ACHN (cell line): ENCODE measurements around the gene ANKS1B.
"Not testable (repeated sequence)": the region's sequence is repeated elsewhere in the genome, so short reads cannot be mapped to it uniquely, and the experiment has no call there.

Experiments used
- DNase-seq: peaks from one replicate; pipeline ENCODE4 v3.0.0-alpha.2; 2015
- in situ Hi-C: cut with HindIII; loops from 2 replicates; pipeline ENCODE4 v1.10.0; 2017; ENCODE audit warnings: low sequenced_read_pairs, low pct_ligation_motif_present, low pct_unique_long_range_greater_than_20kb

Gene ANKS1B

GRCh38 chr12:98799146-98799810 lies 1185.5 kb downstream of the ANKS1B start:
- DNase-seq, result no peak

GRCh38 chr12:98797200-98797599 lies 1187.5 kb downstream of the ANKS1B start:
- in situ Hi-C loops, result no loop called here
- no peak for DNase-seq

More at GRCh38 chr12:98799146-98799810, 1185.5 kb downstream of the ANKS1B start:
- in situ Hi-C loops, result no loop called here

GRCh38 chr12:98796745-98797144 lies 1188.0 kb downstream of the ANKS1B start:
- no peak for DNase-seq
- in situ Hi-C loops, result no loop called here

GRCh38 chr12:98793121-98793520 lies 1191.6 kb downstream of the ANKS1B start:
- in situ Hi-C loops, result no loop called here
- no peak for DNase-seq

- no peak for DNase-seq
- in situ Hi-C loops, result no loop called here
Observed at GRCh38 chr12:98791406-98791805, 1193.3 kb downstream of the ANKS1B start.

- in situ Hi-C loops, result no loop called here
- no peak for DNase-seq
Observed at GRCh38 chr12:98788396-98788795, 1196.3 kb downstream of the ANKS1B start.

- no peak for DNase-seq
- in situ Hi-C loops, result no loop called here
Observed at GRCh38 chr12:98786653-98787052, 1198.1 kb downstream of the ANKS1B start.

- in situ Hi-C loops, result no loop called here
- DNase-seq, result no peak
Observed at GRCh38 chr12:98783420-98783819, 1201.3 kb downstream of the ANKS1B start.

GRCh38 chr12:98780261-98780660 lies 1204.5 kb downstream of the ANKS1B start:
- no peak for DNase-seq
- in situ Hi-C loops, result no loop called here

- in situ Hi-C loops, result no loop called here
- no peak for DNase-seq
Observed at GRCh38 chr12:98772818-98773217, 1211.9 kb downstream of the ANKS1B start.

- in situ Hi-C loops, result no loop called here
- DNase-seq, result no peak
Observed at GRCh38 chr12:98771811-98772752, 1212.7 kb downstream of the ANKS1B start.

GRCh38 chr12:98770230-98770629 lies 1214.5 kb downstream of the ANKS1B start:
- in situ Hi-C loops, result no loop called here
- no peak for DNase-seq

- peak; percentile 27 for DNase-seq
- in situ Hi-C loops, result no loop called here
Observed at GRCh38 chr12:98769068-98769467, 1215.7 kb downstream of the ANKS1B start.

- in situ Hi-C loops, result no loop called here
- DNase-seq, result no peak
Observed at GRCh38 chr12:98767248-98767647, 1217.5 kb downstream of the ANKS1B start.

- no peak for DNase-seq
- in situ Hi-C loops, result no loop called here
Observed at GRCh38 chr12:98763656-98764055, 1221.1 kb downstream of the ANKS1B start.

GRCh38 chr12:98758331-98758730 lies 1226.4 kb downstream of the ANKS1B start:
- in situ Hi-C loops, result no loop called here
- DNase-seq, result no peak

GRCh38 chr12:98757455-98757854 lies 1227.3 kb downstream of the ANKS1B start:
- in situ Hi-C loops, result no loop called here
- no peak for DNase-seq

GRCh38 chr12:98755855-98756254 lies 1228.9 kb downstream of the ANKS1B start:
- in situ Hi-C loops, result not testable (repeated sequence)
- DNase-seq, result peak; percentile 36

- in situ Hi-C loops, result no loop called here
- DNase-seq, result peak; percentile 91
Observed at GRCh38 chr12:98754095-98754494, 1230.6 kb downstream of the ANKS1B start.

- in situ Hi-C loops, result no loop called here
- no peak for DNase-seq
Observed at GRCh38 chr12:98752726-98753125, 1232.0 kb downstream of the ANKS1B start.
